ENCODE data around the gene OR1B1.
"Not testable (repeated sequence)": the region's sequence is repeated elsewhere in the genome, so short reads cannot be mapped to it uniquely, and the experiment has no call there.

Gene OR1B1
- 0 reads per million in 2 donors for total RNA-seq

DNA sequence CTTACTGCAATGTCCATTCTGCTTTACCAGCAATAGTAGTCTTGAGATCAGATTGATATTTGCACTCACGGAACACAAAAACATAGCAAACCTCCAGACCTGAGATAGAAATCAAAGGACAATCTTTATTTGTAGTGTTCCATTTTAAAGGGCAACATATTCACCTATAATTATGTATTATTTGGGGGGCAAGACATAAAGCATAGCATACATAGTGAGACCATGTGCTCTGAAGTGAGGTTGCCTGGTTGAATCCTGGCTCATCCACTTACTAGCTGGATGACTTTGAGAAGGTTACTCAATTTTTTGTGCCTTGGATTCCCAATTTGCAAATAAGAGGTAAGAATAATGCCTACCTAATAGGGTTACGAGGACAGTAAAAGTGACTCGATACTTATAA is at the start of gene OR1B1:
TSS of gene OR1B1 (minus strand) at position 101 of the 400 bp plus-strand sequence.
- DNase-seq: no peak

DNA sequence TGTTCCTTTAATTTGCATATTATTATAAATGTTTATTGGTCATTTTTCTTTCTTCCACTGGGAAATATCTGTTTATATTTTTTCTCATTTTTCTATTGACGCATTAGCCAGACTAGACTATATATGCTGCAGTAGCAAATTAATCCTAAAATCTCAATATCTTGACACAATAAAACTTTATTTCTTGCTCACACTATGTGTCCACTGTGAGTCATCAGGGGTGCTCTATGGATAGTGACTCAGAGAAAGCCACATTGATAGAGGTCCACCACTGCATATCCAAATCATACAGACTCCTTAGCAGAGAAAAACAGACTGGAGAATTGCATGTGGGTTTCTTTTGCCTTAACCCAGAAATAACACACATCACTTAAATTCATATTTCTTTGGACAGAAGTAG is 38.3 kb upstream of the OR1B1 start:
- no peak for DNase-seq

- DNase-seq: no peak
Measured at GRCh38 chr9:122684851-122685250, 27.4 kb upstream of the OR1B1 start.

DNA sequence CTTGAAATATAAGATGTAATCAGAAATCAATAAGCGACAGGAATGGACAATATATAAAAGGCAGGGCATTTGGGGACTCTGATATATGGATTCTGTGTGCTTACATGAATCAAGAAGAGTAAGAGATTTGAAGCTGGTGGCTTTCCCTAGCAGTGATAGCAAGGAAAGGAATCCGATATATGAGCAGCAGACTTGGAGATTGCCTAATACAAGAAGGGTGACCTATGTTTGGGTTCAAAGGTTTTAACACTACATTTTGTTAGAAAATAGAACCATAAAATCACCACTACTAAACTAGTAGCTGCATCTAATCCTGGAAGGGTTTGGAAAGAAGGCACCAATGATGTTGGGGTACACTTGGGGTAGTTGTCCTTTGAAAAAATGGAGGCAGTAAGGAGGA is 15.1 kb upstream of the OR1B1 start:
- DNase-seq: no peak

- no peak for DNase-seq
Measured at GRCh38 chr9:122661416-122661815, 4.0 kb upstream of the OR1B1 start, which contains the start of gene OR1L1. Gene OR1L1, plus strand, starts transcription at chr9:122661716. Its CDS starts 0 bp downstream, at chr9:122661716.

DNA sequence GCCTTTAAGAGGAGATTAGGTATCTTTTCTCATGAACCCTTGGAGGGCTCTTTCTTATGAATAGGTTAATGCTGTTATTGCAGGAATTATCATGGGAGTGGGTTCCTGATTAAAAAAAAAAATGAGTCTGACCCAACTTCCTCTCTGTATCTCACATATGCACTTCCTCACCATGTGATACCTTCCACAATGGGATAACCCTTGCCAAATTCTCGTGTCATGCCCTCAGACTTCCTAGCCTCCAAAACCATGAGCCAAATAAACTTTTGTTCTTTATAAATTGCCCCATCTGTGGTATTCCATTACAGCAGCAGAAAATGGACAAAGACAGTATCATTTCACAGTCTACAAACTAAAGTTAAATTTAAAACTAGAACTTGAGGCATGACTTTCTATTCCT is 1.0 kb downstream of the OR1B1 start:
- no peak for DNase-seq

- DNase-seq: no peak
Measured at GRCh38 chr9:122642226-122642625, 15.2 kb downstream of the OR1B1 start.

DNA sequence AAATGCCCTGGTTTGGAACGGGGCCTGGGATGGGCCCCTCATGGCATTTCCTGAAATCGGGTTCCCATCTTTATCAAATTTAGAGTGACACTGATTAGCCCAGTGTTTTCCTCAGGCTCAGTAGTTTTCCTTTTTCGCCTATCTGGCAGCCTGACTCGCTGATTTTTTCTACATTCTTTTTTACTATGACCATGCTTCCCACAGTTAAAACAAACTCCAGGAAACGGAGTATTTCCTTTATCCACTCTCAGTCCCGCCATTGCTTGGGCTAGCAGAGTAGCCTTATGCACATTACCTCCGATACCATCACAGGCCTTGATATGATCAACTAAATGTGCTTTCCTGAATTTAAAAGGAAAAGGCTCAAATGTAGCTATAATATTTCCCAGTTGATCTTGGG is 37.4 kb downstream of the OR1B1 start:
- DNase-seq: no peak

DNA sequence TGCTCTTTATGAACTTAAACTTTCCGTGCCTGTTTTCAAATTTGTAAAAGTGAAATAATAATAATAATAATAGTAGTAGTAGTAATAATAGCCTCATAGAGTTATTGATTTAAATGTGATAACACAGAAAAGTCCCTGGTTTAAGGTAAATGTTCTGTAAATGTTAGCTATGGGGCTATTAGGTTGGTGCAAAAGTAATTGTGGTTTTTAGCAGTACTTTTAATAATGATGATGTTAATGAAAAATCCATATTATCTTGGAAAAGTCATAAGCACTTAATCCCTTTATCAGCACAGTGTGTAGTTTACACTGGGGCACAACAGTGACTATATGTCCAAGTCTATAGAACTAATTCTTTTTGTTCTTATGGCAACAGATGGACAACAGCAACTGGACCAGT is 43.1 kb downstream of the OR1B1 start, which contains the start of gene OR1Q1:
TSS of gene OR1Q1 (plus strand) at position 377 of the 400 bp plus-strand sequence. CDS start at position 377, 0 bp downstream.
- no peak for DNase-seq

GRCh38 chr9:122609804-122610203 is 47.6 kb downstream of the OR1B1 start:
- no peak for DNase-seq

GRCh38 chr9:122606587-122606986 is 50.8 kb downstream of the OR1B1 start:
- no peak for DNase-seq

DNA sequence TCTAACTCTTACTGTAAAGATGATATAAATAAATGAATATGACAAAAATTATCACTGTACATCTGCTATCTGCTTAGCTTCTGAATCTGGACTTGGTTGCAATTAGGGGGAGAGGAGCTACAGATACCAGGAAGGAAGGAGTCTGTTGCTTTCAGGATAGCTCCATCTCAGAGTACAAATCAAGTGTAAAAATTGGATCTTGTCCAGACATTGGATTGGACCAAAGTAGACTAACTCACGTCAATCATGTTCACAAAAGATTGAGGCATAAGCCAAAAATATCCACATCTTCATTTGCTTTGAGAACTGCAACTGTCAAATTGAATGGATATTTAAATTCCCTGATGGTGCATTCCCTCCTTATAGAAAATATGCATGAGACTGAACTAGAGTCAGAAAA is 51.7 kb downstream of the OR1B1 start:
- no peak for DNase-seq

DNA sequence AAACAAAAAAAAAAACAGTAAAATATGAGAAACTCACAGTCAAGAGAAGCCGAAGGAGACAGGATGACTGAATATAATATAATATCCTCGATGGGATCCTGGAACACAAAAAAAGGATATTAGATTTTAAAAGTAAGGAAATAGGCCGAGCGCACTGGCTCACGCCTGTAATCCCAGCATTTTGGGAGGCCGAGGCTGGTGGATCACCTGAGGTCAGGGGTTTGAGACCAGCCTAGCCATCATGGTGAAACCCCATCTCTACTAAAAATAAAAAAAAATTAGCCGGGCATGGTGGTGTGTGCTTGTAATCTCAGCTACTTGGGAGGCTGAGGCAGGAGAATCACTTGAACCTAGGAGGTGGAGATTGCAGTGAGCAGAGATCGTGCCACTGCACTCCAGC is 74.1 kb downstream of the OR1B1 start, which contains the start of gene OR1L8:
TSS of gene OR1L8 (minus strand) at position 101 of the 400 bp plus-strand sequence. CDS start 14,907 bp downstream, outside the sequence.
- not testable (repeated sequence) for DNase-seq

GRCh38 chr9:122580360-122580759 is 77.1 kb downstream of the OR1B1 start:
- DNase-seq: no peak

GRCh38 chr9:122579874-122580273 is 77.6 kb downstream of the OR1B1 start:
- no peak for DNase-seq
